A549 treated with RU486 at 1 μM for 4 hours (cell line): ENCODE data around the gene STOML2. TPM values are rescaled to one million over a fixed set of nuclear protein-coding genes. Genes with fewer than 3 reads are reported as not detected.

Experiments used
- total RNA-seq: library from RNA; stranded (reverse); fragments of 200-300 nt; extraction: Qiagen RNA extraction; gene quantifications from 5 replicates; pipeline ENCODE4 v1.2.3, GENCODE V29; 2022; ENCODE audit warnings: low read depth

STOML2 gene, protein sequence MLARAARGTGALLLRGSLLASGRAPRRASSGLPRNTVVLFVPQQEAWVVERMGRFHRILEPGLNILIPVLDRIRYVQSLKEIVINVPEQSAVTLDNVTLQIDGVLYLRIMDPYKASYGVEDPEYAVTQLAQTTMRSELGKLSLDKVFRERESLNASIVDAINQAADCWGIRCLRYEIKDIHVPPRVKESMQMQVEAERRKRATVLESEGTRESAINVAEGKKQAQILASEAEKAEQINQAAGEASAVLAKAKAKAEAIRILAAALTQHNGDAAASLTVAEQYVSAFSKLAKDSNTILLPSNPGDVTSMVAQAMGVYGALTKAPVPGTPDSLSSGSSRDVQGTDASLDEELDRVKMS
- total RNA-seq: 214 to 282 TPM (median 254 TPM) in 5 replicates

GRCh38 chr9:35102769-35103659 is at the start of gene STOML2:
Gene STOML2, minus strand, starts transcription at chr9:35103131. Its CDS starts 37 bp downstream, at chr9:35103094.

GRCh38 chr9:35115680-35116538 is 13.0 kb upstream of the STOML2 start, which contains the start of gene ATOSB:
Gene ATOSB, minus strand, starts transcription at chr9:35115862. Its CDS starts 7,588 bp downstream, at chr9:35108274.

DNA sequence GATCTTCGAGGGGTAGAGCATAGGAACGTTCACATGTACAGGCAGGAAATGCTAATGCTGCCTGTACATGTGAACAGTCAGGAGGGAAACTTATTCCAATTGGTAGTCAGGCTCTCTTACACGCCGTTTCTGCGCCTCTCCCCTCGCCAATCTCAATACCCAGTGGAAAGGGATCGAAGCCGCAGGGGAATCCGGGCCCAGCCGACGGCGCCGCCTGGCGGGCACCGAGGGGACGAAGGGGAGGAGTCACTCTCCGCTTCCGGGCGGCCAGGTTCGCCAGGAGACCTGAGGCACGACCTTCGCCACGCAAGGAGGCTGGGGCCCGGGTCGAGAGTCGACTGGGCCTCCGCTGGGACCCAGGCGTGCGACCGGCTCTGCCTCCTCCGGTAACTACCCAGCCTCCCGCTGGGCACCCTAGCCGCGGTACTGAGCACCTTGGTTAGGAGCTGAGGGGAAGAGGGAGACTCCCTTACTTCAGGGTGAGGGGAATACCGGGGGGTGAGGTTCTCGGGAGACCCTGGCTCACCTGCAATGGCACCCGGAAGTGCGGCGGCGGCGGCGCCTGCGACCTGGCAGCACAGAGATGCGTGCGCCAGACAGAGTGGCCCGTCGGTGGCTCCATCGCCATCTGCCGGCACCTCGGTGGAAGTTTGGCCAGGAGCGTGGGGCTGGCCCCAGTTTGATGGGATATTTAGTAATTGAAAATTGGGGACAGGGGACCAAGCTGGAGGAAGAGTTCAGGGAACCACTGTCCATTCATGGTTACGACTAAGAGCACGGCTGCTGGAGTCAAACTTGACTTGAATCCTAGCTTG is 6.7 kb downstream of the STOML2 start, which contains the start of gene PIGO:
Gene PIGO (minus strand): TSS at position 557 of the 815 bp plus-strand sequence. CDS start 1,026 bp downstream, outside the sequence.

GRCh38 chr9:35079426-35080341 is 23.2 kb downstream of the STOML2 start, which contains the start of gene FANCG:
Gene FANCG, minus strand, starts transcription at chr9:35079942. Its CDS starts 418 bp downstream, at chr9:35079524.

GRCh38 chr9:35072461-35073278 is 30.3 kb downstream of the STOML2 start, which contains the start of gene VCP:
Gene VCP, minus strand, starts transcription at chr9:35072625. Its CDS starts 272 bp downstream, at chr9:35072353.

Other genes with a start within 250 kb of the STOML2 start
- gene PHF24, start 144.8 kb downstream of the STOML2 start, total RNA-seq: 0.12 to 0.31 TPM (median 0.20 TPM) in 4 of 5 replicates, not detected in the other
- gene DNAJB5, start 113.4 kb downstream of the STOML2 start, total RNA-seq: 3.6 to 5.4 TPM (median 4.9 TPM) in 5 replicates
- 277 to 304 TPM (median 295 TPM) in 5 replicates for gene VCP, start 30.5 kb downstream of the STOML2 start, total RNA-seq
- 34.3 to 57.5 TPM (median 54.2 TPM) in 5 replicates for gene FANCG, start 23.2 kb downstream of the STOML2 start, total RNA-seq
- gene PIGO, start 6.5 kb downstream of the STOML2 start, total RNA-seq: 34.3 to 51.9 TPM (median 49.7 TPM) in 5 replicates
- gene ATOSB, start 12.7 kb upstream of the STOML2 start, total RNA-seq: 6.5 to 10.2 TPM (median 8.7 TPM) in 5 replicates
- 8.2 to 9.2 TPM (median 8.7 TPM) in 5 replicates for gene UNC13B, start 58.9 kb upstream of the STOML2 start, total RNA-seq